Measurements from ENCODE around the gene CCDC89. TPM values are rescaled to one million over a fixed set of nuclear protein-coding genes. Genes with fewer than 3 reads are reported as not detected.
"Not testable (repeated sequence)": the region's sequence is repeated elsewhere in the genome, so short reads cannot be mapped to it uniquely, and the experiment has no call there.

CCDC89 gene
- total RNA-seq, 2 experiments from 2014 or later = 0.52 to 0.60 TPM

DNA sequence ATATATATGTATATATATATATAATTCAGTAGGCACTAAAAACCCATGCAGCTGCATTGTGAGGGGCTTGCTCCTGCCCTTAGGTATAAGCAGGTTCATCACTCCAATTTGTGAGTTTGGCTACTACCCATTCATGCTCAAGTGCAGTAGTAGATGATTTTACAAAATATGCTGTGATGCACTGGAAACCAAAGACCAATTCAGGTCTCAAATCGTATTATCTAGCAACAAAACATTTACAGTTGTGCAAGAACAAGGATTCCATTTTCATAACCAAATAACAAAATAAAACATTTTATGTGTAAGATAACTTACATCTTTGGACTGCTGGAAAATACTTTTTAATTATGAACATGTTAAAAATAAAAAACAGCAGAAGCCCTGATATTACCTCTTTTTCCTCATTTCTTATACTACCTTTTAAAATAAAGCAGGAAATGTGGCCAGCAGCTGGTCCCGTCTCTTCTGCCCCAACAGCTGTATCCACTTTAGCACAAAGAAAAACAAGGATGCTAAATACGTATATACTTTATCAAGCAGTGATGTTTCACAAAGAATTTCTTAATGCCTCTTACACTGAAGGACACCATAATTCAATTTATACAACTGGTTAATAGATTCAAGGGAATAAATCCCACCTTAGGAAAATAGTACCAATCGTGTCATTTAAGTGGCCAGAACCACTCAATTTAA, 23.9 kb downstream of the CCDC89 start:
- peak overlapping the region; percentile 9 for H3K27ac Mint-ChIP-seq
- peaks cover 49% of the 10 kb centered on the region for H3K4me1 Mint-ChIP-seq
- no peaks in the 10 kb centered on the region for H3K9me3 Mint-ChIP-seq
- no peaks in the 10 kb centered on the region for H3K27me3 Mint-ChIP-seq
- DNase-seq = no peak
- ChIA-PET CTCF (interaction anchor here (0.9 to 1.3 kb wide), 2 partner anchors 43 to 86 kb away, joined by 3 to 4 read pairs; no protein-coding TSS in a partner anchor), POLR2A (interaction anchor here (0.6 kb wide), 1 partner anchor 34 kb away, joined by 3 read pairs; the partner anchor contains the start of gene TMEM126B)
- H3K36me3 Mint-ChIP-seq (ENCODE audit: low read depth) = peaks cover 51% of the 10 kb centered on the region
- H3K4me3 Mint-ChIP-seq = peak overlapping the region; percentile 100

GRCh38 chr11:85658180-85658579, 27.8 kb downstream of the CCDC89 start:
- Mint-ChIP-seq H3K4me3 (no peak overlapping the region), H3K4me1 (peaks cover 54% of the 10 kb centered on the region), H3K27ac (no peak overlapping the region), H3K27me3 (no peaks in the 10 kb centered on the region), H3K36me3 (ENCODE audit: low read depth) (peaks cover 54% of the 10 kb centered on the region), H3K9me3 (no peaks in the 10 kb centered on the region)
- no peak for DNase-seq
- CTCF ChIA-PET = interaction anchor here (1.5 kb wide), 1 partner anchor 10 kb away, joined by 3 read pairs; no protein-coding TSS in a partner anchor
- POLR2A ChIA-PET = no interaction called here

DNA sequence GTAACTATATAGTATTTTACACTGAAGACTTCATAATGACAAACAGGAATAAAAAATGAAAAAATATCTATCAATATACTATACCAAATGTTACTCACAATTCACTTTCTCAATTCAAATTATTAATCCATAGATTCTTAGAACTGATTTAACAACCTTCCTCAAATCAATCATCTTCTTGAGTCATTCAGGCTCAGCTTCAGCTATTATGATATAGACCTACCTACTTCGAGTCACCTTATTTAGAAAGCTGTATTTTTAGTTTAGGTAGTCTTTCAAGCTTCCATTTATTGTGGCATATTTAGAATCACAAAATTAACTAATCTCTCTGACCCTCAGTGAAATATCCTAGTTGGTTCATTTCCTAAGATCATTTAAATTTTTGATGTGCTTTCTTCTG, 29.2 kb downstream of the CCDC89 start:
- no peaks in the 10 kb centered on the region for H3K27me3 Mint-ChIP-seq
- POLR2A ChIA-PET = no interaction called here
- no peak overlapping the region for H3K4me3 Mint-ChIP-seq
- CTCF ChIA-PET = interaction anchor here (0.6 kb wide), 1 partner anchor 611 kb away, joined by 3 read pairs; no protein-coding TSS in a partner anchor
- DNase-seq = no peak
- H3K27ac Mint-ChIP-seq = no peak overlapping the region
- peaks cover 57% of the 10 kb centered on the region for H3K4me1 Mint-ChIP-seq
- peaks cover 48% of the 10 kb centered on the region for H3K36me3 Mint-ChIP-seq (ENCODE audit: low read depth)
- no peaks in the 10 kb centered on the region for H3K9me3 Mint-ChIP-seq

DNA sequence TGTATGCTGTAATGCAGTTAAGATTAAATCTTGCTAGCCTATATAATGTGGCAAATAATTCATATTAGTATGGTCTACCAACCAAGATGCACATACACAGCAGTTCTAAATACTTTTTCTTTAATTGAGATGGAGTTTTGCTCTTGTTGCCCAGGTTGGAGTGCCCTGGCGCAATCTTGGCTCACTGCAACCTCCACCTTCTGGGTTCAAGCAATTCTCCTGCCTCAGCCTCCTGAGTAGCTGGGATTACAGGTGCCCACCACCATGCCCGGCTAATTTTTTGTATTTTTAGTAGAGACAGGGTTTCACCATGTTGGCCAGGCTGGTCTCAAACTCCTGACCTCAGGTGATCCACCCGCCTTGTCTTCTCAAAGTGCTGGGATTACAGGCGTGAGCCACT, 31.7 kb downstream of the CCDC89 start:
- H3K4me3 Mint-ChIP-seq, DNase-seq, H3K9me3 Mint-ChIP-seq, POLR2A ChIA-PET, H3K27ac Mint-ChIP-seq, H3K27me3 Mint-ChIP-seq: not testable (repeated sequence)
- H3K36me3 Mint-ChIP-seq (ENCODE audit: low read depth) = peaks cover 31% of the 10 kb centered on the region
- H3K4me1 Mint-ChIP-seq = peaks cover 49% of the 10 kb centered on the region
- CTCF ChIA-PET = interaction anchor here (1.4 kb wide), 1 partner anchor 11 kb away, joined by 4 read pairs; the partner anchor contains the start of gene CREBZF

- H3K27me3 Mint-ChIP-seq = no peaks in the 10 kb centered on the region
- CTCF ChIA-PET = interaction anchor here (0.6 kb wide), 1 partner anchor 47 kb away, joined by 4 read pairs; no protein-coding TSS in a partner anchor
- peaks cover 25% of the 10 kb centered on the region for H3K36me3 Mint-ChIP-seq (ENCODE audit: low read depth)
- H3K27ac Mint-ChIP-seq = no peak overlapping the region
- POLR2A ChIA-PET = no interaction called here
- no peak overlapping the region for H3K4me3 Mint-ChIP-seq
- H3K9me3 Mint-ChIP-seq = no peaks in the 10 kb centered on the region
- peaks cover 51% of the 10 kb centered on the region for H3K4me1 Mint-ChIP-seq
- DNase-seq = no peak
Observed at GRCh38 chr11:85652786-85653447, 33.1 kb downstream of the CCDC89 start.

DNA sequence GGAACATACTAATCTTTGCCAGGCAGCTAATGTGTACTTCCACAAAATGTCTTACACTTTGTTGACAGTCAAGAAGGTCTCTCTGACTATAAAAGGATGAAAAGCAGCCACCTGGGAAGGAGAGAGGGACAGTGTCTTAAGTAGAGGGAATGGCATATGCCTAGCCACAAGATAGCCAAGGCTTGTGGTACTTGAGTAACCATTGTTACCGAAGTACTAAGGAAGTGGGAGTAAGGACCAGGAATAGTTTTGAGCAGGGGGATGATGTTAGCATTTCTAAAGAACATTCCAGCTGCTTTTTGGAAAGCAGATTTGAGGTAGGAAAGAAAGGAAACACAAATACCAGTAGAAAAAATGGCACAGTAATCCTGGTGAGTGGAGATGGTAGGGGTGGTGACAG, 34.9 kb downstream of the CCDC89 start:
- CTCF ChIA-PET = interaction anchor here (0.8 to 2.3 kb wide), 2 partner anchors 14 to 15 kb away, joined by 4 to 7 read pairs; no protein-coding TSS in a partner anchor

GRCh38 chr11:85647604-85648299, 38.2 kb downstream of the CCDC89 start, which contains the start of gene TMEM126A:
Gene TMEM126A (plus strand): TSS chr11:85647967. CDS start chr11:85650256, 2,289 bp downstream.
- Mint-ChIP-seq H3K27me3 (peaks cover 24% of the 10 kb centered on the region), H3K27ac (peak within 1 kb of the TSS; percentile 98), H3K36me3 (ENCODE audit: low read depth) (peaks cover 10% of the 10 kb centered on the region), H3K9me3 (no peaks in the 10 kb centered on the region), H3K4me3 (peak within 1 kb of the TSS; percentile 99), H3K4me1 (peaks cover 40% of the 10 kb centered on the region)
- DNase-seq = peak; percentile 92
- ChIA-PET POLR2A (interaction anchor here (0.6 to 1.3 kb wide), 2 partner anchors 20 to 52 kb away, joined by 3 to 5 read pairs; partner anchors contain the start of genes DLG2 and TMEM126B), CTCF (interaction anchor here (0.7 to 3.0 kb wide), 8 partner anchors 12 to 207 kb away, joined by 3 to 16 read pairs (median 3); partner anchors contain the start of genes CCDC83, CREBZF and TMEM126B)

More for the DNA sequence above, 34.9 kb downstream of the CCDC89 start:
- POLR2A ChIA-PET = no interaction called here
- H3K4me1 Mint-ChIP-seq = peaks cover 50% of the 10 kb centered on the region
- peaks cover 17% of the 10 kb centered on the region for H3K36me3 Mint-ChIP-seq (ENCODE audit: low read depth)
- H3K9me3 Mint-ChIP-seq = no peaks in the 10 kb centered on the region
- H3K27ac Mint-ChIP-seq = no peak overlapping the region
- DNase-seq = no peak
- H3K27me3 Mint-ChIP-seq = no peaks in the 10 kb centered on the region
- no peak overlapping the region for H3K4me3 Mint-ChIP-seq

DNA sequence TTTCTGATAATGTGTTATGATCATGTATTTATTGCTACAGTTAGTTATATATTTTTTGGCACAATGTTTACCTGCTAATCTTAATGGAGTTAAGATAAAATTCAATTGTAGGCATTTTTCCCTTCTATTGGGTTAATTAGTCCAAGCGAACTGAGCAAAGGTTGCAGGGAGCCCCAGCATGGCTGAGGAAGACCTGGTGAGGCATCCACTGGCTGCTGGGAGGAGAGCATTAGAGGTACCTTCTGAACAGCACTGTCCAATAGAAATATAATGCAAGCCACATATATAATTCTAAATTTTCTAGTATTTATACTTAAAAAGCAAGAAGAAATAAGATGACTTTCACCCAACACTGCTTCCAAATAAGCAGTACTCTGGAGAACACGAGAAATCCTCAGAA, 38.9 kb downstream of the CCDC89 start:
- peaks cover 28% of the 10 kb centered on the region for H3K27me3 Mint-ChIP-seq
- ChIA-PET CTCF (interaction anchor here (0.7 to 3.0 kb wide), 7 partner anchors 12 to 208 kb away, joined by 3 to 16 read pairs (median 3); partner anchors contain the start of genes CCDC83 and CREBZF), POLR2A (interaction anchor here (0.6 to 1.3 kb wide), 2 partner anchors 19 to 53 kb away, joined by 3 to 5 read pairs; partner anchors contain the start of genes DLG2 and TMEM126B)
- peak overlapping the region; percentile 98 for H3K27ac Mint-ChIP-seq
- H3K4me1 Mint-ChIP-seq = peaks cover 36% of the 10 kb centered on the region
- H3K36me3 Mint-ChIP-seq (ENCODE audit: low read depth) = peaks cover 7% of the 10 kb centered on the region
- H3K4me3 Mint-ChIP-seq = peak overlapping the region; percentile 99
- no peak for DNase-seq
- no peaks in the 10 kb centered on the region for H3K9me3 Mint-ChIP-seq

DNA sequence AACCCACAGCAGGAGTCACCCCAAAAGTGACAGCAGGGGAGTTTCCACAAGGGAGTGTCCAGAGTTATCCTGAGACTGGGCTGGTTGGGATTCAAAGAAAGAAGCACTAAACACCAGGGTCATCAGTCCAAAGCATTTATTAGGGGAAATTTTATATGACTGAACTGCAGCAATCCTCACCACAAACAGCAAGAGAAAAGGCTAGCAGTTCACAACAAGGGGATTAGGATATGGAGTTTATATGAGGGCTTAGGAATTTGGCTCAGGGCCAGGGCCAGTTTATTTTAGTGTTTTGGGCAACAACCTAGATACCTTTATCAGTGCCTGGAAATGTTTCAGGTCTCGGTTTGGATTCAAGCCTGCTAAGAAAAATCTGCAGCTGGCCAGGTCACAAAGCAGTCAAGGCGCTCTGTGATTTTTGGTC, 42.8 kb downstream of the CCDC89 start:
- DNase-seq = no peak
- peaks cover 43% of the 10 kb centered on the region for H3K27me3 Mint-ChIP-seq
- no peak overlapping the region for H3K4me3 Mint-ChIP-seq
- POLR2A ChIA-PET = no interaction called here
- peaks cover 6% of the 10 kb centered on the region for H3K36me3 Mint-ChIP-seq (ENCODE audit: low read depth)
- no peak overlapping the region for H3K27ac Mint-ChIP-seq
- CTCF ChIA-PET = no interaction called here
- peaks cover 12% of the 10 kb centered on the region for H3K4me1 Mint-ChIP-seq
- H3K9me3 Mint-ChIP-seq = no peaks in the 10 kb centered on the region

DNA sequence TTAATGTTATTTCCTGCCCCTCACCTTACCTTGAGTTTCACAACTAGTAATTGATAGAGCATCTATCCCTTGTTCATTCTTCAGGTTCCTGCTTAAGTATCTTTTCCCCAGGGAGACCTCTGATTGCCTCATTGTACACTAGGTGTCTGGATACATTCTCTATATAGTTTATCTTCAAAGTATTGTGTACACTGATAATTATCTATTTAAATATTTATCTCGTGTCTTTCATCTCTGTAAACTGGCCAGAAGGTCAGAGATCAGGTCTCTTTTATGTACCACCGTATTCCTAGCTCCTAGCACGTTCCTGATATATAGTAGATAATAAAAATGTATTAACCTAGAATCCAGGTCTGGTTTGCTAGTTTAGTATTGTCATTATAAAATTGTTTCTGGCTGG, 51.2 kb downstream of the CCDC89 start:
- ChIA-PET POLR2A (no interaction called here), CTCF (no interaction called here)
- Mint-ChIP-seq H3K4me1 (peaks cover 20% of the 10 kb centered on the region), H3K9me3 (no peaks in the 10 kb centered on the region), H3K27me3 (no peaks in the 10 kb centered on the region), H3K4me3 (no peak overlapping the region), H3K36me3 (ENCODE audit: low read depth) (peaks cover 42% of the 10 kb centered on the region), H3K27ac (no peak overlapping the region)
- DNase-seq = no peak
